Mesothelial cell of epicardium (in vitro differentiated cells): ENCODE measurements around the gene PRKCA. TPM values are rescaled to one million over a fixed set of nuclear protein-coding genes. Genes with fewer than 3 reads are reported as not detected.

Source experiments
- DNase-seq, 2 experiments: peaks; one replicate each; pipeline ENCODE4 v3.0.0; 2021; ENCODE audit warnings: low spot score in 2 of 2; ENCODE audit not compliant: unreplicated experiment in 2 of 2
- H3K27ac Mint-ChIP-seq: 2 replicates; pipeline ENCODE4 v1.8.0; 2021; ENCODE audit warnings: mixed read lengths
- H3K27me3 Mint-ChIP-seq: 2 replicates; pipeline ENCODE4 v1.8.0; 2021; ENCODE audit warnings: low read depth, mixed read lengths
- H3K36me3 Mint-ChIP-seq: 2 replicates; pipeline ENCODE4 v1.8.0; 2021; ENCODE audit warnings: mixed read lengths
- H3K4me1 Mint-ChIP-seq: 2 replicates; pipeline ENCODE4 v1.8.0; 2021; ENCODE audit warnings: mixed read lengths
- H3K4me3 Mint-ChIP-seq: 2 replicates; pipeline ENCODE4 v1.8.0; 2021; ENCODE audit warnings: mild to moderate bottlenecking, moderate library complexity, mixed read lengths
- H3K9me3 Mint-ChIP-seq: 2 replicates; pipeline ENCODE4 v1.8.0; 2021; ENCODE audit warnings: mixed read lengths
- total RNA-seq: library from RNA; stranded (reverse); gene quantifications from 3 replicates; pipeline ENCODE4 v1.2.1, GENCODE V29; 2021
- TF ChIP-seq, protein P1 (sequence below): fragments of 200-600 bp; sonication (generic); IDR thresholded peaks from one replicate; pipeline ENCODE4 v1.5.0; 2021; ENCODE audit warnings: antibody characterized with exemption; ENCODE audit not compliant: unreplicated experiment

The PRKCA gene
- total RNA-seq, 1 donor from 2014 or later = 15.2 TPM

- no peaks in the 10 kb centered on the region for H3K36me3 Mint-ChIP-seq
- TF ChIP-seq, protein P1, sequence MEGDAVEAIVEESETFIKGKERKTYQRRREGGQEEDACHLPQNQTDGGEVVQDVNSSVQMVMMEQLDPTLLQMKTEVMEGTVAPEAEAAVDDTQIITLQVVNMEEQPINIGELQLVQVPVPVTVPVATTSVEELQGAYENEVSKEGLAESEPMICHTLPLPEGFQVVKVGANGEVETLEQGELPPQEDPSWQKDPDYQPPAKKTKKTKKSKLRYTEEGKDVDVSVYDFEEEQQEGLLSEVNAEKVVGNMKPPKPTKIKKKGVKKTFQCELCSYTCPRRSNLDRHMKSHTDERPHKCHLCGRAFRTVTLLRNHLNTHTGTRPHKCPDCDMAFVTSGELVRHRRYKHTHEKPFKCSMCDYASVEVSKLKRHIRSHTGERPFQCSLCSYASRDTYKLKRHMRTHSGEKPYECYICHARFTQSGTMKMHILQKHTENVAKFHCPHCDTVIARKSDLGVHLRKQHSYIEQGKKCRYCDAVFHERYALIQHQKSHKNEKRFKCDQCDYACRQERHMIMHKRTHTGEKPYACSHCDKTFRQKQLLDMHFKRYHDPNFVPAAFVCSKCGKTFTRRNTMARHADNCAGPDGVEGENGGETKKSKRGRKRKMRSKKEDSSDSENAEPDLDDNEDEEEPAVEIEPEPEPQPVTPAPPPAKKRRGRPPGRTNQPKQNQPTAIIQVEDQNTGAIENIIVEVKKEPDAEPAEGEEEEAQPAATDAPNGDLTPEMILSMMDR = no peak
- H3K27ac Mint-ChIP-seq = no peak overlapping the region
- no peaks in the 10 kb centered on the region for H3K27me3 Mint-ChIP-seq
- H3K4me3 Mint-ChIP-seq = no peak overlapping the region
- no peak for DNase-seq
- H3K4me1 Mint-ChIP-seq = peaks cover 14% of the 10 kb centered on the region
- H3K9me3 Mint-ChIP-seq = no peaks in the 10 kb centered on the region
These were observed 476.8 kb downstream of the PRKCA start for GRCh38 chr17:66779237-66779606.

- H3K9me3 Mint-ChIP-seq = no peaks in the 10 kb centered on the region
- no peak for DNase-seq
- peaks cover 8% of the 10 kb centered on the region for H3K4me1 Mint-ChIP-seq
- H3K27ac Mint-ChIP-seq = no peak overlapping the region
- TF ChIP-seq, protein P1 = no peak
- no peaks in the 10 kb centered on the region for H3K36me3 Mint-ChIP-seq
- no peak overlapping the region for H3K4me3 Mint-ChIP-seq
- H3K27me3 Mint-ChIP-seq = no peaks in the 10 kb centered on the region
These were observed 478.7 kb downstream of the PRKCA start for GRCh38 chr17:66781135-66781534.

- Mint-ChIP-seq H3K9me3 (no peaks in the 10 kb centered on the region), H3K36me3 (no peaks in the 10 kb centered on the region), H3K4me1 (peaks cover 2% of the 10 kb centered on the region), H3K4me3 (no peak overlapping the region), H3K27ac (no peak overlapping the region), H3K27me3 (no peaks in the 10 kb centered on the region)
- TF ChIP-seq, protein P1 = no peak
- no peak for DNase-seq
These were observed 480.4 kb downstream of the PRKCA start for GRCh38 chr17:66782851-66783250.

DNA sequence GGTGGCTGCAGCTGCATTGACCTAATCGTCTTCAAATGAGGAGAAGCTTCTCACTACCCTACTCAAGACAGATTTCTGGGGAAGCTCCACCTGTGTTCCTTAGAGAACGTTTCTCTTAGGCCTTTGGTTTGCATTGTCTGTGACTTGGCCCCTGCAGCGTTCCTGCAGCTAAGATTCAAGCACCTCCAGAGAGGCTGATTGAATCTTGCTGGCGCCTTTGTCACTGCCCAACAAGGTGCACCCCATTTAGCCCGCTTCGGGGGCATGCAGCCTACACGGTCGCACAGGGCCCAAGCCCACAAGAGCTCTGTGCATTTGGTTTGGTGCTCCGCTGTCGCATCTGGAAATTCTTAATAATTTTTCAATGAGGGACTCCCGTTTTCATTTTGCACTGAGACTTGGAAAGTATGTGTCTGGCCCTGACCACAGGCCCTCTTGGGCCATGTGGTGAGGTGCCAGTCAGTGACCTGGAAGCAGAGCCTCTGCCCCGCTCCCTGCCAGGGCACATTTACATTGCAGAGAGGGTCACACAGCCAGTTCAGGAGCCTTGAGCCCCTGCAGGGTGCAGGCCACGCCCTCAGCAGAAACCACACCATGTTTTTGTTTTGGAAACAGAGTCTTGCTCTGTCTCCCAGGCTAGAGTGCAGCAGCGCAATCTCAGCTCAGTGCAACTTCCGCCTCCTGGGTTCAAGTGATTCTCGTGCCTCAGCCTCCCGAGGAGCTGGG lies 481.4 kb downstream of the PRKCA start:
- H3K4me3 Mint-ChIP-seq = no peak overlapping the region
- TF ChIP-seq, protein P1 = no peak
- no peaks in the 10 kb centered on the region for H3K36me3 Mint-ChIP-seq
- no peaks in the 10 kb centered on the region for H3K4me1 Mint-ChIP-seq
- no peaks in the 10 kb centered on the region for H3K9me3 Mint-ChIP-seq
- no peaks in the 10 kb centered on the region for H3K27me3 Mint-ChIP-seq
- H3K27ac Mint-ChIP-seq = no peak overlapping the region
- DNase-seq = no peak

GRCh38 chr17:66784621-66785364 lies 482.4 kb downstream of the PRKCA start:
- no peak overlapping the region for H3K27ac Mint-ChIP-seq
- DNase-seq = no peak

More at GRCh38 chr17:66784621-66785364, 482.4 kb downstream of the PRKCA start:
- no peaks in the 10 kb centered on the region for H3K9me3 Mint-ChIP-seq
- no peaks in the 10 kb centered on the region for H3K27me3 Mint-ChIP-seq
- no peak overlapping the region for H3K4me3 Mint-ChIP-seq
- H3K4me1 Mint-ChIP-seq = no peaks in the 10 kb centered on the region
- TF ChIP-seq, protein P1 = no peak
- H3K36me3 Mint-ChIP-seq = no peaks in the 10 kb centered on the region
